Neural progenitor cell (in vitro differentiated cells): ENCODE data around the gene SLC26A2. TPM values are rescaled to one million over a fixed set of nuclear protein-coding genes. Genes with fewer than 3 reads are reported as not detected.

Experiments
- DNase-seq: peaks from one replicate; pipeline ENCODE4 v3.0.0-alpha.2; 2016; ENCODE audit warnings: low spot score
- H2AFZ ChIP-seq: fragments of 200-600 bp; sonication (generic); replicated peaks from 2 replicates; pipeline ENCODE4 v1.6.1; 2016; ENCODE audit warnings: antibody characterized with exemption
- H3F3A ChIP-seq: fragments of 200-600 bp; sonication (generic); 2 replicates; pipeline ENCODE4 v1.6.1; 2016; ENCODE audit warnings: antibody characterized with exemption, low read depth
- H3K27ac ChIP-seq: fragments of 200-600 bp; sonication (generic); 2 replicates; pipeline ENCODE4 v1.5.1; 2016; ENCODE audit warnings: mild to moderate bottlenecking
- H3K27me3 ChIP-seq: fragments of 200-600 bp; sonication (generic); 2 replicates; pipeline ENCODE4 v1.6.1; 2016; ENCODE audit warnings: mild to moderate bottlenecking, moderate library complexity
- H3K36me3 ChIP-seq: fragments of 200-600 bp; sonication (generic); 2 replicates; pipeline ENCODE4 v1.5.1; 2016
- H3K4me1 ChIP-seq: fragments of 200-600 bp; sonication (generic); 2 replicates; pipeline ENCODE4 v1.6.1; 2016; ENCODE audit warnings: mixed run types
- H3K4me2 ChIP-seq: fragments of 200-600 bp; sonication (generic); 2 replicates; pipeline ENCODE4 v1.6.1; 2016
- H3K4me3 ChIP-seq: fragments of 200-600 bp; sonication (generic); 2 replicates; pipeline ENCODE4 v1.5.1; 2016
- H3K79me2 ChIP-seq: fragments of 200-600 bp; sonication (generic); 2 replicates; pipeline ENCODE4 v1.6.1; 2016; ENCODE audit warnings: low read depth
- H3K9ac ChIP-seq: fragments of 200-600 bp; sonication (generic); 2 replicates; pipeline ENCODE4 v1.6.1; 2016
- H3K9me3 ChIP-seq: fragments of 200-600 bp; sonication (generic); 2 replicates; pipeline ENCODE4 v1.5.1; 2016; ENCODE audit warnings: low read depth
- H4K20me1 ChIP-seq: fragments of 200-600 bp; sonication (generic); 2 replicates; pipeline ENCODE4 v1.6.1; 2016; ENCODE audit warnings: low read depth
- H3K27ac Mint-ChIP-seq: 3 replicates; pipeline ENCODE4 v1.8.0; 2021; ENCODE audit warnings: mixed read lengths
- H3K27me3 Mint-ChIP-seq: 2 replicates; pipeline ENCODE4 v1.8.0; 2022; ENCODE audit warnings: low read depth, mild to moderate bottlenecking, inconsistent platforms, moderate library complexity, mixed read lengths; ENCODE audit not compliant: insufficient read depth
- H3K36me3 Mint-ChIP-seq: 3 replicates; pipeline ENCODE4 v1.8.0; 2021; ENCODE audit warnings: mixed read lengths
- H3K4me1 Mint-ChIP-seq: 3 replicates; pipeline ENCODE4 v1.8.0; 2021; ENCODE audit warnings: mixed read lengths
- H3K4me3 Mint-ChIP-seq: 3 replicates; pipeline ENCODE4 v1.8.0; 2021; ENCODE audit warnings: mild to moderate bottlenecking, moderate library complexity, mixed read lengths
- H3K9me3 Mint-ChIP-seq: 3 replicates; pipeline ENCODE4 v1.8.0; 2020; ENCODE audit warnings: mixed read lengths
- EZH2 ChIP-seq: fragments of 200-600 bp; sonication (generic); IDR thresholded peaks from 2 replicates; pipeline ENCODE4 v1.6.1; 2017; ENCODE audit warnings: antibody characterized with exemption, mild to moderate bottlenecking, moderate library complexity
- EZH2phosphoT487 ChIP-seq: fragments of 200-600 bp; sonication (generic); IDR thresholded peaks from 2 replicates; pipeline ENCODE4 v1.6.1; 2017; ENCODE audit warnings: antibody characterized with exemption
- total RNA-seq: library from RNA; depleted of rRNA; stranded (reverse); fragments of >200 nt; gene quantifications from 2 replicates; pipeline ENCODE4 v1.2.3, GENCODE V29; 2015; ENCODE audit warnings: low replicate concordance
- TF ChIP-seq, protein P1 (sequence below): fragments of 200-600 bp; sonication (generic); IDR thresholded peaks from 2 replicates; pipeline ENCODE4 v1.5.1; 2017; ENCODE audit warnings: antibody characterized with exemption, mild to moderate bottlenecking

SLC26A2 gene
- total RNA-seq, 1 donor from 2014 or later = 20.1 TPM

DNA sequence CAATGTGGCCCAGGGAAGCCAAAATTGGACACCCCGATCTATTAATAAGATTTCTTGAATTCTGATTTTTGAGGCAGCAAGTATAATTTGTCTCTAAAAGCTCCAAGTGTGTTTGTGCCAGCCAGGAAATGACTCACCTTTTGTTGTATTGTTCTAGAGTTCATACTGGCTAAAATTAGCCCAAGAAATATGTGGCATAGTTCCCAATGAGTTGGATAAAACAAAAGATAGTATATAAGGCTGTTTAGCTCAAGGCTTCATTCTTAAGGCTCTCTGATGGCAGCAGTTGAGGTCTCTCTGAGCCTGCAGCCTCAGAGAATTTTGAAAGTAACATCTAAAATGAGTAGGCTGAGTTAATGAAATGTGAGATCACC, 61.6 kb downstream of the SLC26A2 start:
- Histone ChIP-seq H3K9me3 (no peaks in the 10 kb centered on the region), H3K36me3 (peaks cover 5% of the 10 kb centered on the region), H3K4me2 (no peak overlapping the region)

DNA sequence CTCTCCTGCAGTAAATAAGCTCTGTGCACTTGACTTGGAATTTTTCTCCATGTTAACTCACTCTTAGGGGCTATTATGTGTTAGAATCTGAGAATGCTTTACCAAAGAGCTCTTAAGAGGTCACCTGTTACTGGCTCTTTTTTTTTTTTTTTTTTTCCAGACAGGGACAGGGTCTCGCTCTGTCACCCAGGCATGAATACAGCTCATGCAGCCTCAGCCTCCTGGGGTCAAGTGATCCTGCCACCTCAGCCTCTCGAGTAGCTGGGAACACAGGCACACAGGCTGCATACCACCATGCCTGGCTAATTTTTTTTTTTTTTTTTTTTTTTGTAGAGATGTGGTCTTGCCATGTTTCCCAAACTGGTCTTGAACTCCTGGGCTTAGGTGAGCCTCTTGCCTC, 62.1 kb downstream of the SLC26A2 start:
- H3K4me3 ChIP-seq = no peak overlapping the region
- Mint-ChIP-seq H3K27ac (no peak overlapping the region), H3K4me3 (no peak overlapping the region), H3K9me3 (no peaks in the 10 kb centered on the region), H3K4me1 (peaks cover 2% of the 10 kb centered on the region), H3K27me3 (no peaks in the 10 kb centered on the region), H3K36me3 (peaks cover 19% of the 10 kb centered on the region)
- H3K36me3 ChIP-seq = peaks cover 5% of the 10 kb centered on the region
- no peaks in the 10 kb centered on the region for H3K9me3 ChIP-seq
- no peak overlapping the region for H2AFZ ChIP-seq
- H3K79me2 ChIP-seq = no peaks in the 10 kb centered on the region
- TF ChIP-seq EZH2 (no peak), EZH2phosphoT487 (no peak)
- TF ChIP-seq, protein P1, sequence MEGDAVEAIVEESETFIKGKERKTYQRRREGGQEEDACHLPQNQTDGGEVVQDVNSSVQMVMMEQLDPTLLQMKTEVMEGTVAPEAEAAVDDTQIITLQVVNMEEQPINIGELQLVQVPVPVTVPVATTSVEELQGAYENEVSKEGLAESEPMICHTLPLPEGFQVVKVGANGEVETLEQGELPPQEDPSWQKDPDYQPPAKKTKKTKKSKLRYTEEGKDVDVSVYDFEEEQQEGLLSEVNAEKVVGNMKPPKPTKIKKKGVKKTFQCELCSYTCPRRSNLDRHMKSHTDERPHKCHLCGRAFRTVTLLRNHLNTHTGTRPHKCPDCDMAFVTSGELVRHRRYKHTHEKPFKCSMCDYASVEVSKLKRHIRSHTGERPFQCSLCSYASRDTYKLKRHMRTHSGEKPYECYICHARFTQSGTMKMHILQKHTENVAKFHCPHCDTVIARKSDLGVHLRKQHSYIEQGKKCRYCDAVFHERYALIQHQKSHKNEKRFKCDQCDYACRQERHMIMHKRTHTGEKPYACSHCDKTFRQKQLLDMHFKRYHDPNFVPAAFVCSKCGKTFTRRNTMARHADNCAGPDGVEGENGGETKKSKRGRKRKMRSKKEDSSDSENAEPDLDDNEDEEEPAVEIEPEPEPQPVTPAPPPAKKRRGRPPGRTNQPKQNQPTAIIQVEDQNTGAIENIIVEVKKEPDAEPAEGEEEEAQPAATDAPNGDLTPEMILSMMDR = no peak
- H3K27me3 ChIP-seq = no peaks in the 10 kb centered on the region
- no peak overlapping the region for H3K27ac ChIP-seq
- no peak overlapping the region for H3K4me2 ChIP-seq
- DNase-seq = no peak
- H3F3A ChIP-seq = no peaks in the 10 kb centered on the region
- no peak overlapping the region for H3K9ac ChIP-seq
- H4K20me1 ChIP-seq = no peaks in the 10 kb centered on the region
- H3K4me1 ChIP-seq = no peaks in the 10 kb centered on the region

More for the DNA sequence above, 61.6 kb downstream of the SLC26A2 start:
- Mint-ChIP-seq H3K4me1 (peaks cover 2% of the 10 kb centered on the region), H3K4me3 (no peak overlapping the region), H3K27me3 (no peaks in the 10 kb centered on the region), H3K9me3 (no peaks in the 10 kb centered on the region), H3K27ac (no peak overlapping the region), H3K36me3 (peaks cover 21% of the 10 kb centered on the region)
- no peaks in the 10 kb centered on the region for H4K20me1 ChIP-seq
- no peak overlapping the region for H3K27ac ChIP-seq
- H2AFZ ChIP-seq = no peak overlapping the region
- H3K9ac ChIP-seq = no peak overlapping the region
- no peaks in the 10 kb centered on the region for H3K27me3 ChIP-seq
- TF ChIP-seq, protein P1 = no peak
- TF ChIP-seq EZH2phosphoT487 (no peak), EZH2 (no peak)
- no peaks in the 10 kb centered on the region for H3K4me1 ChIP-seq
- no peaks in the 10 kb centered on the region for H3F3A ChIP-seq
- H3K79me2 ChIP-seq = no peaks in the 10 kb centered on the region
- DNase-seq = no peak
- no peak overlapping the region for H3K4me3 ChIP-seq

DNA sequence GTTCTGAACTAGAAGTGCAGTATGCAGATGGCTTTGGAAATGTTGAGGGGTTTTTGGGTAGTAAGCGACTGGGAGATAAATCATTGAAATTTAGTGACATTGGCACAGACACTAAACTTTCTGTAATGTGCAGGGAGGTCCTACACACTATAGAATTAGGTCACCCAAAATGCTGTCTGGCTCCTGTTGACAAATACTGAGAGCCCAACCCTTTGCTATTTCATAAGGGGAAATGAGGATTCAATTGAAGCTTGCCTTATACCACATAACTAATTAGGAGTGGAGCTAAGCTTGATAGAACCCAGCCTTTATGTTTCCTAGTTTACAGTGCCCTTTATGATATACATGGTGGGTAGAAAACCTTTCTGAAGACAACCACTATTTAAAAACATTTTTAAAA, 62.6 kb downstream of the SLC26A2 start:
- no peaks in the 10 kb centered on the region for H3K9me3 Mint-ChIP-seq
- H4K20me1 ChIP-seq = no peaks in the 10 kb centered on the region
- no peak overlapping the region for H3K9ac ChIP-seq
- no peaks in the 10 kb centered on the region for H3K79me2 ChIP-seq
- no peaks in the 10 kb centered on the region for H3K4me1 ChIP-seq
- H2AFZ ChIP-seq = no peak overlapping the region
- H3K27me3 Mint-ChIP-seq = no peaks in the 10 kb centered on the region
- no peaks in the 10 kb centered on the region for H3F3A ChIP-seq
- no peak overlapping the region for H3K4me3 ChIP-seq
- TF ChIP-seq EZH2 (no peak), EZH2phosphoT487 (no peak)
- TF ChIP-seq, protein P1 = no peak
- no peak for DNase-seq
- no peak overlapping the region for H3K27ac Mint-ChIP-seq
- H3K36me3 Mint-ChIP-seq = peaks cover 22% of the 10 kb centered on the region
- H3K27ac ChIP-seq = no peak overlapping the region
- H3K27me3 ChIP-seq = no peaks in the 10 kb centered on the region
- peaks cover 5% of the 10 kb centered on the region for H3K36me3 ChIP-seq
- no peak overlapping the region for H3K4me2 ChIP-seq
- H3K4me1 Mint-ChIP-seq = peaks cover 2% of the 10 kb centered on the region
- no peaks in the 10 kb centered on the region for H3K9me3 ChIP-seq
- H3K4me3 Mint-ChIP-seq = no peak overlapping the region
